Choroid plexus epithelial cell (primary cell): ENCODE results near the gene CACNA1D.
"Not testable (repeated sequence)": the region's sequence is repeated elsewhere in the genome, so short reads cannot be mapped to it uniquely, and the experiment has no call there.

Source experiments
- DNase-seq: peaks from one replicate; pipeline ENCODE4 v3.0.0-alpha.2; 2010; ENCODE audit warnings: low read depth
- H3K4me3 ChIP-seq: 2 replicates; pipeline ENCODE4 v1.5.1; 2011; ENCODE audit warnings: low read depth, mild to moderate bottlenecking, control low read depth, low read length, moderate library complexity
- CTCF ChIP-seq: conservative IDR thresholded peaks from 2 replicates; pipeline ENCODE4 v1.5.1; 2011; ENCODE audit warnings: low read depth, mild to moderate bottlenecking, control low read depth, inconsistent platforms, low read length, moderate library complexity

CACNA1D gene

GRCh38 chr3:53626876-53627275 is 132.5 kb downstream of the CACNA1D start:
- no peak for DNase-seq
- TF ChIP-seq CTCF: no peak
- H3K4me3 ChIP-seq: no peak overlapping the region

- no peak overlapping the region for H3K4me3 ChIP-seq
Observed at GRCh38 chr3:53628536-53629401, 134.4 kb downstream of the CACNA1D start.

GRCh38 chr3:53629402-53629723 is 135.0 kb downstream of the CACNA1D start:
- no peak for TF ChIP-seq CTCF
- no peak overlapping the region for H3K4me3 ChIP-seq
- DNase-seq: no peak

More at GRCh38 chr3:53628536-53629401, 134.4 kb downstream of the CACNA1D start:
- DNase-seq: no peak
- TF ChIP-seq CTCF: no peak

- TF ChIP-seq CTCF: no peak
- no peak overlapping the region for H3K4me3 ChIP-seq
- DNase-seq: no peak
Observed at GRCh38 chr3:53630547-53630946, 136.1 kb downstream of the CACNA1D start.

- H3K4me3 ChIP-seq: no peak overlapping the region
- no peak for DNase-seq
- TF ChIP-seq CTCF: no peak
Observed at GRCh38 chr3:53633197-53633787, 138.9 kb downstream of the CACNA1D start.

- DNase-seq: no peak
- TF ChIP-seq CTCF: no peak
- H3K4me3 ChIP-seq: no peak overlapping the region
Observed at GRCh38 chr3:53635041-53635440, 140.6 kb downstream of the CACNA1D start.

- DNase-seq, H3K4me3 ChIP-seq: not testable (repeated sequence)
Observed at GRCh38 chr3:53638806-53639205, 144.4 kb downstream of the CACNA1D start.
